ENCODE data around the gene CIAO3.

CIAO3 gene

GRCh38 chr16:775236-775796, 34.5 kb upstream of the CIAO3 start:
- DNase-seq = no peak

- no peak for DNase-seq
These were observed 33.5 kb upstream of the CIAO3 start for GRCh38 chr16:774086-775001.

GRCh38 chr16:772959-773358, 32.2 kb upstream of the CIAO3 start:
- no peak for DNase-seq

- no peak for DNase-seq
These were observed 29.6 kb upstream of the CIAO3 start for GRCh38 chr16:770411-770810.

- DNase-seq = no peak
These were observed 29.1 kb upstream of the CIAO3 start for GRCh38 chr16:769934-770333.

- no peak for DNase-seq
These were observed 28.5 kb upstream of the CIAO3 start for GRCh38 chr16:769184-769784.

- no peak for DNase-seq
These were observed 27.6 kb upstream of the CIAO3 start for GRCh38 chr16:768428-768827.

- DNase-seq = no peak
These were observed 27.0 kb upstream of the CIAO3 start for GRCh38 chr16:767743-768235.

- DNase-seq = no peak
These were observed 26.2 kb upstream of the CIAO3 start for GRCh38 chr16:766820-767640.

GRCh38 chr16:766008-766819, 25.4 kb upstream of the CIAO3 start:
- no peak for DNase-seq

- no peak for DNase-seq
These were observed 24.7 kb upstream of the CIAO3 start for GRCh38 chr16:765488-765865.

GRCh38 chr16:764848-765487, 24.2 kb upstream of the CIAO3 start:
- DNase-seq = no peak

GRCh38 chr16:764184-764750, 23.5 kb upstream of the CIAO3 start:
- DNase-seq = no peak

- no peak for DNase-seq
These were observed 22.8 kb upstream of the CIAO3 start for GRCh38 chr16:763369-764183.

- DNase-seq = no peak
These were observed 21.9 kb upstream of the CIAO3 start for GRCh38 chr16:762595-763268.

- no peak for DNase-seq
These were observed 21.1 kb upstream of the CIAO3 start for GRCh38 chr16:761625-762513.

- no peak for DNase-seq
These were observed 19.9 kb upstream of the CIAO3 start, which contains the start of gene MSLN for GRCh38 chr16:760545-761343. MSLN (plus strand) TSS chr16:760734; CDS start chr16:762681, 1,947 bp downstream.

- no peak for DNase-seq
These were observed 19.3 kb upstream of the CIAO3 start for GRCh38 chr16:760065-760464.

Data from NCI-H1092 (cell line).